ENCODE results near the gene S100B. TPM values are rescaled to one million over a fixed set of nuclear protein-coding genes. Genes with fewer than 3 reads are reported as not detected.

Gene S100B
- total and polyA plus RNA-seq, 2 donors (not counting 1 experiment from before 2014, with no cell fraction given), result 0.24 TPM; not detected in 1

DNA sequence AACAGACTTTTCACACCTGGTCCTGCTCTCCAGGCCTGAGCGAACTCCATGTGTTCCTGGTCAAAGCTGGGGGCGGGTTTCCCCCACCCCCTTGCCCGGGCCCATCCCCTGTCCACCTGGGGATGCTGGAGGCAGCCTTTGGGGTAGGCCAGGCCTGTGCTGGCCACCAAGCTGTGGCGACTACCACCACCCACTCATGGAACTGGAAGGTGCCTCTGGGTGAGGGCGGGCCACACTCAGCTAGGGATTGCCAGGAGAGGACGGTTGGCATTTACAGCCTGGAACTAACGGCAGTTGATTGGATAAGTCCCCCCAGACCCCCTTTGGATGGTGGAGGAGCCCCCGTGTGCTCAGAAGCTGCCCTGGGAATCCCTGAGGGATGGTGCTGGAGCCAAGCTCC lies 7.9 kb downstream of the S100B start:
- Mint-ChIP-seq H3K4me3 (no peak overlapping the region), H3K9me3 (ENCODE audit: insufficient read depth) (peaks cover 6% of the 10 kb centered on the region), H3K4me1 (no peaks in the 10 kb centered on the region), H3K27me3 (peaks cover 8% of the 10 kb centered on the region), H3K27ac (no peak overlapping the region)
- Histone ChIP-seq H3K4me1 (ENCODE audit: control insufficient read depth in 2 of 2, insufficient read depth in 2 of 2, low read length in 2 of 2) (no peaks in the 10 kb centered on the region), H3K9me3 (ENCODE audit: control extremely low read depth in 1 of 3, control insufficient read depth in 2 of 3, insufficient read depth in 1 of 3, low read length in 2 of 3) (peaks cover 0 to 39% (median 12%) of the 10 kb centered on the region in 3 donors), H3K27ac (ENCODE audit: low read length in 2 of 2) (no peak overlapping the region), H2AFZ (ENCODE audit: insufficient read depth, low read depth, low read length, poor library complexity, severe bottlenecking) (no peak overlapping the region), H3K79me2 (ENCODE audit: control insufficient read depth, insufficient read depth, low read length) (no peaks in the 10 kb centered on the region), H3K9ac (ENCODE audit: low read length) (no peak overlapping the region), H3K27me3 (replicated peaks in 1 of 4; ENCODE audit: control extremely low read depth in 1 of 4, control insufficient read depth in 3 of 4, insufficient read depth in 4 of 4, low read length in 3 of 4) (no peaks in the 10 kb centered on the region), H4K20me1 (ENCODE audit: control insufficient read depth, insufficient read depth, low read length, poor library complexity, severe bottlenecking) (no peaks in the 10 kb centered on the region), H3K4me3 (ENCODE audit: control extremely low read depth in 1 of 5, extremely low read depth in 1 of 5, insufficient read depth in 1 of 5, low read depth in 2 of 5, low read length in 4 of 5) (no peak overlapping the region), H3K36me3 (replicated peaks in 1 of 2; ENCODE audit: control extremely low read depth in 1 of 2, control insufficient read depth in 1 of 2, extremely low read depth in 1 of 2, insufficient read depth in 2 of 2, low read length in 1 of 2) (no peaks in the 10 kb centered on the region), H3K4me2 (replicated peaks; ENCODE audit: low read depth, low read length, poor library complexity, severe bottlenecking) (no peak overlapping the region)
- DNase-seq, result no peak
- intact Hi-C loops (cut with micrococcal nuclease), result no loop called here
- ChIA-PET CTCF (no interaction called here), POLR2A (no interaction called here)
- TF ChIP-seq CTCF (IDR thresholded peaks at IDR 0.05), result no peak
- no peak for TF ChIP-seq EZH2 (IDR thresholded peaks at IDR 0.05; ENCODE audit: borderline replicate concordance, insufficient read depth, low read depth, low read length, poor library complexity, severe bottlenecking)
- no peak for ATAC-seq (ENCODE audit: low read depth)
- WGBS (ENCODE audit: insufficient coverage), result 89% methylated on average over 7 of the region's 8 CpGs

GRCh38 chr21:46596201-46596600 lies 8.7 kb downstream of the S100B start:
- CTCF ChIA-PET, result no interaction called here
- WGBS (ENCODE audit: insufficient coverage), result no CpG with 5 or more reads among the region's 1 CpG
- no peak overlapping the region for H3K4me2 ChIP-seq (replicated peaks; ENCODE audit: low read depth, low read length, poor library complexity, severe bottlenecking)

More at GRCh38 chr21:46596201-46596600, 8.7 kb downstream of the S100B start:
- Mint-ChIP-seq H3K9me3 (ENCODE audit: insufficient read depth) (peaks cover 13% of the 10 kb centered on the region), H3K27ac (no peak overlapping the region), H3K4me1 (no peaks in the 10 kb centered on the region), H3K4me3 (no peak overlapping the region), H3K27me3 (peaks cover 8% of the 10 kb centered on the region)
- no peak for ATAC-seq (ENCODE audit: low read depth)
- no peaks in the 10 kb centered on the region for H3K79me2 ChIP-seq (ENCODE audit: control insufficient read depth, insufficient read depth, low read length)
- H3K27me3 ChIP-seq (replicated peaks in 1 of 4; ENCODE audit: control extremely low read depth in 1 of 4, control insufficient read depth in 3 of 4, insufficient read depth in 4 of 4, low read length in 3 of 4), result no peaks in the 10 kb centered on the region
- no peaks in the 10 kb centered on the region for H3K36me3 ChIP-seq (replicated peaks in 1 of 2; ENCODE audit: control extremely low read depth in 1 of 2, control insufficient read depth in 1 of 2, extremely low read depth in 1 of 2, insufficient read depth in 2 of 2, low read length in 1 of 2)
- no peak overlapping the region for H3K27ac ChIP-seq (ENCODE audit: low read length in 2 of 2)
- no peaks in the 10 kb centered on the region for H4K20me1 ChIP-seq (ENCODE audit: control insufficient read depth, insufficient read depth, low read length, poor library complexity, severe bottlenecking)
- no peak for DNase-seq
- TF ChIP-seq CTCF (IDR thresholded peaks at IDR 0.05) (no peak), EZH2 (IDR thresholded peaks at IDR 0.05; ENCODE audit: borderline replicate concordance, insufficient read depth, low read depth, low read length, poor library complexity, severe bottlenecking) (no peak)
- H2AFZ ChIP-seq (ENCODE audit: insufficient read depth, low read depth, low read length, poor library complexity, severe bottlenecking), result no peak overlapping the region
- H3K4me3 ChIP-seq (ENCODE audit: control extremely low read depth in 1 of 5, extremely low read depth in 1 of 5, insufficient read depth in 1 of 5, low read depth in 2 of 5, low read length in 4 of 5), result no peak overlapping the region
- H3K4me1 ChIP-seq (ENCODE audit: control insufficient read depth in 2 of 2, insufficient read depth in 2 of 2, low read length in 2 of 2), result no peaks in the 10 kb centered on the region
- H3K9me3 ChIP-seq (ENCODE audit: control extremely low read depth in 1 of 3, control insufficient read depth in 2 of 3, insufficient read depth in 1 of 3, low read length in 2 of 3), result peaks cover 0 to 40% (median 13%) of the 10 kb centered on the region in 3 donors
- H3K9ac ChIP-seq (ENCODE audit: low read length), result no peak overlapping the region
- intact Hi-C loops (cut with micrococcal nuclease), result no loop called here
- POLR2A ChIA-PET, result no interaction called here

Measured in B cell (primary cell).